Measurements from ENCODE around the gene KAZN.

KAZN gene

GRCh38 chr1:15046487-15047165, 448.1 kb downstream of the KAZN start:
- DNase-seq = peak; percentile 70

GRCh38 chr1:15047237-15047636, 448.8 kb downstream of the KAZN start:
- DNase-seq = no peak

GRCh38 chr1:15048437-15048980, 450.0 kb downstream of the KAZN start:
- DNase-seq = no peak

GRCh38 chr1:15049067-15049466, 450.6 kb downstream of the KAZN start:
- DNase-seq = no peak

GRCh38 chr1:15051882-15052528, 453.5 kb downstream of the KAZN start:
- no peak for DNase-seq

GRCh38 chr1:15053153-15053552, 454.7 kb downstream of the KAZN start:
- no peak for DNase-seq

GRCh38 chr1:15055736-15056415, 457.4 kb downstream of the KAZN start:
- no peak for DNase-seq

- no peak for DNase-seq
Observed at GRCh38 chr1:15056515-15057285, 458.2 kb downstream of the KAZN start.

GRCh38 chr1:15057834-15058233, 459.3 kb downstream of the KAZN start:
- no peak for DNase-seq

- DNase-seq = no peak
Observed at GRCh38 chr1:15058261-15058660, 459.8 kb downstream of the KAZN start.

- no peak for DNase-seq
Observed at GRCh38 chr1:15060104-15060503, 461.6 kb downstream of the KAZN start.

GRCh38 chr1:15062479-15063099, 464.1 kb downstream of the KAZN start:
- no peak for DNase-seq

GRCh38 chr1:15063346-15063745, 464.9 kb downstream of the KAZN start:
- DNase-seq = no peak

- DNase-seq = no peak
Observed at GRCh38 chr1:15063783-15064182, 465.3 kb downstream of the KAZN start.

- no peak for DNase-seq
Observed at GRCh38 chr1:15064217-15064929, 465.9 kb downstream of the KAZN start.

GRCh38 chr1:15065291-15065690, 466.8 kb downstream of the KAZN start:
- DNase-seq = no peak

GRCh38 chr1:15065736-15066135, 467.3 kb downstream of the KAZN start:
- no peak for DNase-seq

GRCh38 chr1:15066191-15066590, 467.7 kb downstream of the KAZN start:
- DNase-seq = no peak

GRCh38 chr1:15067148-15067547, 468.7 kb downstream of the KAZN start:
- DNase-seq = no peak

- DNase-seq = no peak
Observed at GRCh38 chr1:15068152-15068551, 469.7 kb downstream of the KAZN start.

- DNase-seq = no peak
Observed at GRCh38 chr1:15068997-15069396, 470.5 kb downstream of the KAZN start.

GRCh38 chr1:15070145-15070748, 471.8 kb downstream of the KAZN start:
- no peak for DNase-seq

Data from stimulated activated CD4-positive, alpha-beta T cell treated with anti-CD3 and anti-CD28 coated beads, Interleukin-15, amount 100 ng/mL, for 24 hours (primary cell).